ENCODE measurements around the gene EID3.
"Not testable (repeated sequence)": the region's sequence is repeated elsewhere in the genome, so short reads cannot be mapped to it uniquely, and the experiment has no call there.

Gene EID3

DNA sequence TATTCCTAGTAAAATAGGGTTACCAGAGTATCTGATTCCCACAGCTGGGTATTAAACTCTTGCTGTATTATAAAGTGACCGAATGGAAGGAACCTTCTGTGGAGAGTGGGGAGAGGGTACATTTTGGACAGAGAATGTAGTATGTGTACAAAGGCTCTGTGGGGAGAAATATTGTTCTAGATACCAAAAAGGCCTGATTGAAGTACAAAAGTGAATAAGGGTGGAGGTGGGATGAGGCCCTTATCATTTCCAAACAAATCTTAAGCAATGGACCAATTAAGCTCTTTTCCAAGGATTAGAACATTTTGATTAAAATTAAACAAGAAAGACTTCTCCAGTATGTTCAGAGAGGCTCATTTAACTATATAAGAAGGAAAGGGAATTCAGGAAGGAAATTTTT, 20.4 kb downstream of the EID3 start:
- H3K27ac ChIP-seq (ENCODE audit: low read length): no peak overlapping the region
- no peak overlapping the region for H3K9ac ChIP-seq (ENCODE audit: low read length in 2 of 2)
- peaks cover 34 to 43% of the 10 kb centered on the region in 2 donors for H3K36me3 ChIP-seq (ENCODE audit: control insufficient read depth in 2 of 2, insufficient read depth in 2 of 2, low read length in 2 of 2)
- no peaks in the 10 kb centered on the region for H3K9me3 ChIP-seq (ENCODE audit: control insufficient read depth in 2 of 2, low read length in 2 of 2)
- H3K27me3 ChIP-seq (ENCODE audit: control insufficient read depth in 1 of 2, insufficient read depth in 2 of 2, low read length in 2 of 2): no peaks in the 10 kb centered on the region
- no peaks in the 10 kb centered on the region for H3K4me1 ChIP-seq (ENCODE audit: control insufficient read depth, insufficient read depth, low read length)
- H3K4me3 ChIP-seq (ENCODE audit: low read length in 2 of 2): no peak overlapping the region

GRCh38 chr12:104328278-104328677, 24.7 kb downstream of the EID3 start:
- not testable (repeated sequence) for H3K27ac ChIP-seq (ENCODE audit: low read length); H3K4me3 ChIP-seq (ENCODE audit: low read length in 2 of 2); H3K9me3 ChIP-seq (ENCODE audit: control insufficient read depth in 2 of 2, low read length in 2 of 2); H3K9ac ChIP-seq (ENCODE audit: low read length in 2 of 2); H3K27me3 ChIP-seq (ENCODE audit: control insufficient read depth in 1 of 2, insufficient read depth in 2 of 2, low read length in 2 of 2); H3K4me1 ChIP-seq (ENCODE audit: control insufficient read depth, insufficient read depth, low read length)
- peaks cover 15 to 17% of the 10 kb centered on the region in 2 donors for H3K36me3 ChIP-seq (ENCODE audit: control insufficient read depth in 2 of 2, insufficient read depth in 2 of 2, low read length in 2 of 2)

DNA sequence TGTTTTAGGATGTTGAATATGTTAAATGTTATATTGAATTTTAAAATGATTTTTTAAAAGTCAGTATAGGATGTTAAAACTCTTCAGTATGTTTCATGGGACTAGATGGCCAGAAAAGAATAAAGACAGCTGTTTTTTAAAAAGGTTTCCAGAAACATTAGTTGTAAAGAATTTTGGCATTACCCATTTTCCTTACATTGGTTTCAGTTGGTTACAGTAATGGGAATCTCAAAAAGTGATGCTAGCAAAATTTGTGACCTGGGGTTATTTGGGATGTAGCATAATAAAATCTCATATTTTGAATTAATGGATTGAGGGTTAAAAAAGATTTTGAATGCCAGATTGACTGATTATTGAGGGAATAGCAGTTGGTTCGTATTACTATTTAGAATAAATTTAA, 25.3 kb downstream of the EID3 start:
- Histone ChIP-seq H3K27ac (ENCODE audit: low read length) (no peak overlapping the region), H3K9ac (ENCODE audit: low read length in 2 of 2) (no peak overlapping the region), H3K9me3 (ENCODE audit: control insufficient read depth in 2 of 2, low read length in 2 of 2) (no peaks in the 10 kb centered on the region), H3K36me3 (ENCODE audit: control insufficient read depth in 2 of 2, insufficient read depth in 2 of 2, low read length in 2 of 2) (peaks cover 19% of the 10 kb centered on the region in 2 donors), H3K4me1 (ENCODE audit: control insufficient read depth, insufficient read depth, low read length) (no peaks in the 10 kb centered on the region), H3K27me3 (ENCODE audit: control insufficient read depth in 1 of 2, insufficient read depth in 2 of 2, low read length in 2 of 2) (no peaks in the 10 kb centered on the region), H3K4me3 (ENCODE audit: low read length in 2 of 2) (no peak overlapping the region)

DNA sequence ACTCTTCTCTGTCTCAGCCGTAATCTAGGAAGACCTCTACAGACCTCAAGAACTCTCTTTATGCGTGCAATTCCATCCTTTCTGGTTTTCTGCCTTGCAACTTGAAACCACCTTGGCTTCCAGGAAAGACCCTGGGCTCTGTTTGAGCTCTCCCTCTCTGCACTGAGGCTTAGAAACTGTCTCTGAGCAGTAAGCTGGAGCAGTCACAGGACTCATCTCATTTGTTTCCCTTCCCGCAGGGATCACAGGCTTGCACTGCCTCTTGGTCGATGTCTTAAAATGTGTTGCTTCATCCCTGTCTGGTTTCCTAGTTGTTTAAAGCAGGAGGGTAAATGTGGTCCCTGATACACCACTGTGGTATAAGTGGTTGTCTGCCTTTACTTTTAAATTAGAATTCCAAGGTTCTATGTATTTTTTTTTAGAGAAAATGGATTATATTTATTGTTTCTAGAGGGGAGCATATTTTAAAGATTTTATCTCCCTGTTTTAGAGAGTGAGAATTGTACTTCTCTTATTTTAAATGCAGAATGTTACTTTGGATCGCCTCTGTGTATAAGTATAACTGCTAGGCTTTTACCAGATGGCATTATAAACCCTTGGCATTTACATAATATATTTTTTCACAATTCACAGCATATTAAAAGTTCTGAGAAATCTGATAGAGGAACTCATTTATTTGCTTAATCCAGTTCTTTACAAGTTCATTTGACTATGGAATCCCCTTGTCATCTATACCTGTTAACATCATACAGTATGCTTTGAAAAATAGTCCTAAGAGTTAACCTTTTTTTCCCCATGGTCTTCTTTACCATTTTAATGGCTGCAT, 26.4 kb downstream of the EID3 start:
- Histone ChIP-seq H3K9me3 (ENCODE audit: control insufficient read depth in 2 of 2, low read length in 2 of 2) (no peaks in the 10 kb centered on the region), H3K9ac (ENCODE audit: low read length in 2 of 2) (no peak overlapping the region), H3K4me3 (ENCODE audit: low read length in 2 of 2) (no peak overlapping the region), H3K36me3 (ENCODE audit: control insufficient read depth in 2 of 2, insufficient read depth in 2 of 2, low read length in 2 of 2) (peaks cover 23 to 26% of the 10 kb centered on the region in 2 donors), H3K4me1 (ENCODE audit: control insufficient read depth, insufficient read depth, low read length) (no peaks in the 10 kb centered on the region), H3K27me3 (ENCODE audit: control insufficient read depth in 1 of 2, insufficient read depth in 2 of 2, low read length in 2 of 2) (no peaks in the 10 kb centered on the region), H3K27ac (ENCODE audit: low read length) (no peak overlapping the region)

DNA sequence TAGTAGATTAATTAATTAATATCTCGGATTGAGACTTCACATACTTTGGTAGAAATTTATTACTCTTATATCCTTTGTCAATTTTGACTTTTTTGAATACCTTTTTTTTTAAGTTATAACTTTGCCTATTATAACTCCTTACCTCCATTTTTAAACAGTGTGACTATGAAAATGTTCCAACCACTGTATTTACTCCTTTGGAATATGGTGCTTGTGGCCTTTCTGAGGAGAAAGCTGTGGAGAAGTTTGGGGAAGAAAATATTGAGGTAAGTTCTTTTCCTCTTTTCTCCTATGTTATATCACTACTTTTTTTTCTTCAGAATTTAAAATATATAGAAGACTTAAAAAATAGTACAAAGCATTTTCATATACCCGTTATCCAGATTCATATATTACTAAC, 27.8 kb downstream of the EID3 start:
- no peak overlapping the region for H3K27ac ChIP-seq (ENCODE audit: low read length)
- no peak overlapping the region for H3K4me3 ChIP-seq (ENCODE audit: low read length in 2 of 2)
- no peaks in the 10 kb centered on the region for H3K9me3 ChIP-seq (ENCODE audit: control insufficient read depth in 2 of 2, low read length in 2 of 2)
- H3K4me1 ChIP-seq (ENCODE audit: control insufficient read depth, insufficient read depth, low read length): no peaks in the 10 kb centered on the region
- no peak overlapping the region for H3K9ac ChIP-seq (ENCODE audit: low read length in 2 of 2)
- peaks cover 24% of the 10 kb centered on the region in 2 donors for H3K36me3 ChIP-seq (ENCODE audit: control insufficient read depth in 2 of 2, insufficient read depth in 2 of 2, low read length in 2 of 2)
- H3K27me3 ChIP-seq (ENCODE audit: control insufficient read depth in 1 of 2, insufficient read depth in 2 of 2, low read length in 2 of 2): no peaks in the 10 kb centered on the region

- not testable (repeated sequence) for H3K27me3 ChIP-seq (ENCODE audit: control insufficient read depth in 1 of 2, insufficient read depth in 2 of 2, low read length in 2 of 2); H3K4me3 ChIP-seq (ENCODE audit: low read length in 2 of 2); H3K9ac ChIP-seq (ENCODE audit: low read length in 2 of 2); H3K27ac ChIP-seq (ENCODE audit: low read length); H3K4me1 ChIP-seq (ENCODE audit: control insufficient read depth, insufficient read depth, low read length); H3K9me3 ChIP-seq (ENCODE audit: control insufficient read depth in 2 of 2, low read length in 2 of 2)
- peaks cover 17 to 28% of the 10 kb centered on the region in 2 donors for H3K36me3 ChIP-seq (ENCODE audit: control insufficient read depth in 2 of 2, insufficient read depth in 2 of 2, low read length in 2 of 2)
These were observed 28.7 kb downstream of the EID3 start for GRCh38 chr12:104332273-104332672.

DNA sequence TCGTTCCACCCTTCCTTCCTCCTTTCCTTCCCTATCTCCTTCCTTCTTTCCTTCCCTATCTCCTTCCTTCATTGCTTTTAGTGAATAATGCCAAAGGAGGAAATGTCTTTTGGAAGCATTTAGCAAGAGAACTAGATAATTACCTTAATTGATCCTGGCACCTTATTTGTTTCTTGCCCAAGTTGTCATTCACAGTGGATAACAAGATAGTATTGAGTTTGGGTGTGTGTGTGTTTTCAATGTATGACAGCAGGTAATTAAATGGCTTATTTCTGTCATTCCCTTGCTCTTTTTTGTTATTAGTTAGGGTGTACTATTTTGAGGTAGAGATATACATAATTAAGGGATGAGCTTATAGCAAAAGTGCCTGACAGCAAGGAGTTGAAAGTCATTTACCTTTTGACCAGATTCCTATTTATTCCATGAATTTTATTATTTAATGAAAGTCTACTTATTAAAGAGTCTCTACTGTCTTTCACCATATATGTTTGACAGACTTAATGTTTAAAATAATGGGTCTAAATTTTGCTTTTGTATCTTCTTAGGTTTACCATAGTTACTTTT, 30.2 kb downstream of the EID3 start:
- H3K4me1 ChIP-seq (ENCODE audit: control insufficient read depth, insufficient read depth, low read length): no peaks in the 10 kb centered on the region
- no peak overlapping the region for H3K9ac ChIP-seq (ENCODE audit: low read length in 2 of 2)
- H3K27ac ChIP-seq (ENCODE audit: low read length): no peak overlapping the region
- no peaks in the 10 kb centered on the region for H3K9me3 ChIP-seq (ENCODE audit: control insufficient read depth in 2 of 2, low read length in 2 of 2)
- no peak overlapping the region for H3K4me3 ChIP-seq (ENCODE audit: low read length in 2 of 2)
- H3K36me3 ChIP-seq (ENCODE audit: control insufficient read depth in 2 of 2, insufficient read depth in 2 of 2, low read length in 2 of 2): peaks cover 12 to 24% of the 10 kb centered on the region in 2 donors
- no peaks in the 10 kb centered on the region for H3K27me3 ChIP-seq (ENCODE audit: control insufficient read depth in 1 of 2, insufficient read depth in 2 of 2, low read length in 2 of 2)

DNA sequence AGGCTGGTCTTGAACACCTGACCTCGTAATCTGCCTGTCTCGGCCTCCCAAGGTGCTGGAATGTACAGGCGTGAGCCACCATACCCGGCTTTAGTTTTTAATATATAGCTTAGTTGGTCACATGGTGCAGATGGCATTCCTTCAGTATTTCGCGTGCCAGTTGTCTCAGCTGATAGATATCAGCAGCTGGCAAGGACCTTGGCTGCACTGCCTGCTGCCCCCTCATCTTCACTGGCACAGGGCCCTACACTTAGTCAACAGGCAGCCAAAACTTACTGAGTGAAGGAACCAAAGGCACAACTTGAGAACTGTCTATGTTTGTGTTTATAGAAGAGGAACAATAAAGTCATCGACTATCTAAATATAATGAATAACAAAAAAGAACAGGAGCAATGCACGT, 31.0 kb downstream of the EID3 start:
- H3K9ac ChIP-seq (ENCODE audit: low read length in 2 of 2): no peak overlapping the region
- H3K36me3 ChIP-seq (ENCODE audit: control insufficient read depth in 2 of 2, insufficient read depth in 2 of 2, low read length in 2 of 2): peaks cover 16 to 26% of the 10 kb centered on the region in 2 donors
- no peak overlapping the region for H3K27ac ChIP-seq (ENCODE audit: low read length)
- no peak overlapping the region for H3K4me3 ChIP-seq (ENCODE audit: low read length in 2 of 2)
- no peaks in the 10 kb centered on the region for H3K27me3 ChIP-seq (ENCODE audit: control insufficient read depth in 1 of 2, insufficient read depth in 2 of 2, low read length in 2 of 2)
- H3K4me1 ChIP-seq (ENCODE audit: control insufficient read depth, insufficient read depth, low read length): no peaks in the 10 kb centered on the region
- H3K9me3 ChIP-seq (ENCODE audit: control insufficient read depth in 2 of 2, low read length in 2 of 2): no peaks in the 10 kb centered on the region

DNA sequence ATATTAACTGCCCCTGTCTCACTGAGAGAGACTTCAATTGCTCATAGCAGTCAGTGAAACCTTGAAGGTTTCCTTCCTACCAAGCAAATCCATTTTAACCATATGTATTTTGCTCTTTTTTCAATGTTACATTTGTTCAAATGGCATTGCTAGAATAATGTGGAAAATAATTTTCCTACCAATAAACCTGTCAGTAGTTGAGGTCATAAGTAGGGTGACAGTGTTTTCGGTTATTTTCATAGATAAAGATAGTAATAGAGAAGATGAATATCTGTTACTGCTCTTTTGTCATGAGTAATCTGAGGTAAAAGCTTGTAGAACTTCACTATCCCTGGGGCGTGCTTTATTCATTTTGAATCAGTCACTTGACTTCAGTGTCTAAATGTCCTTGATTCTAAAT, 32.6 kb downstream of the EID3 start:
- Histone ChIP-seq H3K4me1 (ENCODE audit: control insufficient read depth, insufficient read depth, low read length) (peaks cover 6% of the 10 kb centered on the region), H3K27ac (ENCODE audit: low read length) (no peak overlapping the region), H3K4me3 (ENCODE audit: low read length in 2 of 2) (no peak overlapping the region), H3K36me3 (ENCODE audit: control insufficient read depth in 2 of 2, insufficient read depth in 2 of 2, low read length in 2 of 2) (peaks cover 22 to 29% of the 10 kb centered on the region in 2 donors), H3K9me3 (ENCODE audit: control insufficient read depth in 2 of 2, low read length in 2 of 2) (no peaks in the 10 kb centered on the region), H3K9ac (ENCODE audit: low read length in 2 of 2) (no peak overlapping the region), H3K27me3 (ENCODE audit: control insufficient read depth in 1 of 2, insufficient read depth in 2 of 2, low read length in 2 of 2) (no peaks in the 10 kb centered on the region)

GRCh38 chr12:104337030-104337558, 33.6 kb downstream of the EID3 start:
- Histone ChIP-seq H3K4me3 (ENCODE audit: low read length in 2 of 2) (no peak overlapping the region), H3K9me3 (ENCODE audit: control insufficient read depth in 2 of 2, low read length in 2 of 2) (no peaks in the 10 kb centered on the region), H3K36me3 (ENCODE audit: control insufficient read depth in 2 of 2, insufficient read depth in 2 of 2, low read length in 2 of 2) (peaks cover 23 to 34% of the 10 kb centered on the region in 2 donors), H3K4me1 (ENCODE audit: control insufficient read depth, insufficient read depth, low read length) (peaks cover 9% of the 10 kb centered on the region), H3K27me3 (ENCODE audit: control insufficient read depth in 1 of 2, insufficient read depth in 2 of 2, low read length in 2 of 2) (no peaks in the 10 kb centered on the region), H3K27ac (ENCODE audit: low read length) (no peak overlapping the region), H3K9ac (ENCODE audit: low read length in 2 of 2) (no peak overlapping the region)

DNA sequence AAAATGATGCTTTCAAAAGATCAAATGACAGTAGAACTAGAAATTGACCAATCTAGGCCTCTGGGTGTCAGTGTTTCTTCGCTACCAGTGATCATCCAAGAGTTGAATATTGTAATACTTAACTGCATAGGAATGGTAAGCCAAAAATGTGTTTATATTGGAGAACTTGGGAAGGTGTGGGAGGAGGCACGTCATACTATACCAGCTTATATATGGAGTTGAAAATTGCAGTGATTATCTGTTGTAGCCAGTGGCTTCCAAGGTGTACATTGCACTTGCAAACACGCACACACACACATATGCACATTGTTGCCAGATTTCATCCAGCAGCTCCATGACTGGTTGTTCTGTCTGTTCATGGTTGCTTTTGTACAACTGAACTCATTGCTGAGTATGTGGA, 36.1 kb downstream of the EID3 start:
- Histone ChIP-seq H3K27me3 (ENCODE audit: control insufficient read depth in 1 of 2, insufficient read depth in 2 of 2, low read length in 2 of 2) (no peaks in the 10 kb centered on the region), H3K4me3 (ENCODE audit: low read length in 2 of 2) (no peak overlapping the region), H3K27ac (ENCODE audit: low read length) (no peak overlapping the region), H3K9me3 (ENCODE audit: control insufficient read depth in 2 of 2, low read length in 2 of 2) (no peaks in the 10 kb centered on the region), H3K9ac (ENCODE audit: low read length in 2 of 2) (no peak overlapping the region), H3K4me1 (ENCODE audit: control insufficient read depth, insufficient read depth, low read length) (peaks cover 13% of the 10 kb centered on the region), H3K36me3 (ENCODE audit: control insufficient read depth in 2 of 2, insufficient read depth in 2 of 2, low read length in 2 of 2) (peaks cover 22 to 37% of the 10 kb centered on the region in 2 donors)

All from stomach smooth muscle (tissue), 2 donors.